Calu3 (cell line): ENCODE measurements around the gene TAF11L4. TPM values are rescaled to one million over a fixed set of nuclear protein-coding genes. Genes with fewer than 3 reads are reported as not detected.
"Not testable (repeated sequence)": the region's sequence is repeated elsewhere in the genome, so short reads cannot be mapped to it uniquely, and the experiment has no call there.

Experiments used
- Bru-seq: library from RNA; stranded (reverse); fragments of 400-500 nt; gene quantifications from one replicate; lab custom pipeline; 2021; lab: Mats Ljungman, UMichigan
- BruChase-seq, 2 experiments: library from RNA; stranded (reverse); fragments of 400-500 nt; gene quantifications; one replicate each; lab custom pipeline; 2021; lab: Mats Ljungman, UMichigan
- BruUV-seq: library from RNA; stranded (reverse); fragments of 400-500 nt; replicated peaks from 2 replicates; lab custom pipeline; 2021; lab: Mats Ljungman, UMichigan
- CTCF ChIA-PET: fragments of 300-600 bp; sonication (Branson Sonifier 250); formaldehyde crosslinking; loops from one replicate; lab custom pipeline; 2022; ENCODE audit warnings: antibody characterized with exemption; lab: Charles Lee
- DNase-seq: peaks from one replicate; pipeline ENCODE4 v3.0.0; 2022
- H3K27ac Mint-ChIP-seq: one replicate; pipeline ENCODE4 v1.8.0; 2022; ENCODE audit warnings: mixed read lengths; ENCODE audit not compliant: unreplicated experiment
- H3K27me3 Mint-ChIP-seq: one replicate; pipeline ENCODE4 v1.8.0; 2022; ENCODE audit warnings: mixed read lengths; ENCODE audit not compliant: unreplicated experiment
- H3K36me3 Mint-ChIP-seq: one replicate; pipeline ENCODE4 v1.8.0; 2022; ENCODE audit warnings: mild to moderate bottlenecking, moderate library complexity, mixed read lengths; ENCODE audit not compliant: insufficient read depth, unreplicated experiment
- H3K4me1 Mint-ChIP-seq: one replicate; pipeline ENCODE4 v1.8.0; 2022; ENCODE audit warnings: mild to moderate bottlenecking, low read depth, mixed read lengths; ENCODE audit not compliant: unreplicated experiment
- H3K4me3 Mint-ChIP-seq: one replicate; pipeline ENCODE4 v1.8.0; 2022; ENCODE audit warnings: mild to moderate bottlenecking, low read depth, moderate library complexity, mixed read lengths; ENCODE audit not compliant: unreplicated experiment
- H3K9me3 Mint-ChIP-seq: one replicate; pipeline ENCODE4 v1.8.0; 2022; ENCODE audit warnings: low read depth, mixed read lengths; ENCODE audit not compliant: unreplicated experiment
- intact Hi-C: fragments of 100-400 bp; cut with micrococcal nuclease; formaldehyde crosslinking; loops from one replicate; pipeline ENCODE4 v1.10.0; 2022; ENCODE audit not compliant: unreplicated experiment
- long read RNA-seq: library from polyadenylated mRNA; stranded (forward); transcript quantifications from one replicate; pipeline ENCODE4 v2.0.0, GENCODE V29; 2022
- total RNA-seq: library from RNA; stranded (reverse); gene quantifications from 2 replicates; pipeline ENCODE4 v1.2.3, GENCODE V29; 2022
- TF ChIP-seq, protein P1 (sequence below): fragments of 200-600 bp; IDR thresholded peaks from one replicate; pipeline ENCODE4 v1.8.0; 2022; ENCODE audit warnings: antibody characterized with exemption; ENCODE audit not compliant: unreplicated experiment

TAF11L4 gene
- not detected in 2 replicates for total RNA-seq
- not detected for Bru-seq, nascent RNA
- not detected for BruChase-seq, experiment 1, labeled RNA remaining after a 6-hour chase
- BruChase-seq, experiment 2, labeled RNA remaining after a 2-hour chase: not detected
- long read RNA-seq: 0 reads

DNA sequence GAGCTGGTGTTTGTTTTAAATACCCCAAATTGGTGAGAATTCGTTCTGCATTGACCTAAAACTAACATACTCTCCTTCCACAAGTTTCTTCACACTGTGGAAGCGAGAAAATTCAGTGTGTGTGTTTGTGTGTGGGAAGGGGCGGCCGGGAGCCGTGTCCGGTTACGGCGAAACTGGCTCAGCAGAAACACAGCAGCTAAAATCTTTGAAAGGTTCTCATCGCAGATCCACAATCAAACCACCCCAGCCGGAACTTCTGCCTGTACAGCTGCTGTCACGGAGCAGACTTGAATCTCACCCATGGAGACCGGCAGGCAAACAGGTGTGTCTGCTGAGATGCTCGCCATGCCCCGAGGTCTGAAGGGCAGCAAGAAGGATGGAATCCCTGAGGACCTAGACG lies at the start of gene TAF11L4:
Gene TAF11L4 (plus strand): TSS at position 301 of the 400 bp plus-strand sequence.
- H3K9me3 Mint-ChIP-seq, H3K27me3 Mint-ChIP-seq, BruUV-seq, H3K4me1 Mint-ChIP-seq, H3K4me3 Mint-ChIP-seq, CTCF ChIA-PET, DNase-seq, H3K36me3 Mint-ChIP-seq, intact Hi-C loops, H3K27ac Mint-ChIP-seq: not testable (repeated sequence)

DNA sequence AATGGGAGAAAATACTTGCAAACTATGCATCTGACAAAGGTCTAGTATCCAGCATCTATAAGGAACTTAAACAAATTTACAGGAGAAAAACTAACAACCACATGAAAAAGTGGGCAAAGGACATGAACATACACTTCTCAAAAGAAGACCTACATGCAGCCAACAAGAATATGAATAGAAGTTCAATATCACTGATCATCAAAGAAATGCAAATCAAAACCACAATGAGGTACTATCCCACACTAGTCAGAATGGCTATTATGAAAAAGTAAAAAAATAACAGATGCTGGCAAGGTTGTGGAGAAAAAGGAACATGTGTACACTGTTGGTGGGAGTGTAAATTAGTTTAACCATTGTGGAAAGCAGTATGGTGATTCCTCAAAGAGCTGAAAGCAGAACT lies 46.5 kb upstream of the TAF11L4 start:
- BruUV-seq, H3K9me3 Mint-ChIP-seq, DNase-seq, intact Hi-C loops, H3K36me3 Mint-ChIP-seq, H3K27ac Mint-ChIP-seq, H3K4me1 Mint-ChIP-seq, CTCF ChIA-PET, H3K4me3 Mint-ChIP-seq: not testable (repeated sequence)
- H3K27me3 Mint-ChIP-seq: peaks cover 30% of the 10 kb centered on the region

DNA sequence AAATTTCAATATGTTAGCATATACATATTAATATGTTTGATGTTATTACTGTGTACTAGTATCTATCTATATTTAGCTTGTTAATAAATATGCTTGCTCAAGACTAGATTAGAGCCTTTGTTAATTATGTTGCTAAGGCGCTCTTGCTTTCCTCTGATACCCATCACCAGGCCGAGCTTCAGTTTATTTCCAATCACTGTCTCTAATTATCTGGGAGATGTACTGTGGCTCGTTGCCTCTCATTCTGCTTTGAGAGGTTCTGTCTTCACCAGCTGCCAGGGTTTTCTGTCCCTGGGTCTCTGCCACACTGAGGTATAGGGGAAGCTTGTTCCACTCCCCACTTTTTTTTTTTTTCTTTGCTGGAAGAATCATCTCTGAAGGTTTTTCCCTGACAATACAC lies 44.6 kb upstream of the TAF11L4 start:
- CTCF ChIA-PET: no interaction called here
- peaks cover 35% of the 10 kb centered on the region for H3K27me3 Mint-ChIP-seq
- TF ChIP-seq, protein P1, sequence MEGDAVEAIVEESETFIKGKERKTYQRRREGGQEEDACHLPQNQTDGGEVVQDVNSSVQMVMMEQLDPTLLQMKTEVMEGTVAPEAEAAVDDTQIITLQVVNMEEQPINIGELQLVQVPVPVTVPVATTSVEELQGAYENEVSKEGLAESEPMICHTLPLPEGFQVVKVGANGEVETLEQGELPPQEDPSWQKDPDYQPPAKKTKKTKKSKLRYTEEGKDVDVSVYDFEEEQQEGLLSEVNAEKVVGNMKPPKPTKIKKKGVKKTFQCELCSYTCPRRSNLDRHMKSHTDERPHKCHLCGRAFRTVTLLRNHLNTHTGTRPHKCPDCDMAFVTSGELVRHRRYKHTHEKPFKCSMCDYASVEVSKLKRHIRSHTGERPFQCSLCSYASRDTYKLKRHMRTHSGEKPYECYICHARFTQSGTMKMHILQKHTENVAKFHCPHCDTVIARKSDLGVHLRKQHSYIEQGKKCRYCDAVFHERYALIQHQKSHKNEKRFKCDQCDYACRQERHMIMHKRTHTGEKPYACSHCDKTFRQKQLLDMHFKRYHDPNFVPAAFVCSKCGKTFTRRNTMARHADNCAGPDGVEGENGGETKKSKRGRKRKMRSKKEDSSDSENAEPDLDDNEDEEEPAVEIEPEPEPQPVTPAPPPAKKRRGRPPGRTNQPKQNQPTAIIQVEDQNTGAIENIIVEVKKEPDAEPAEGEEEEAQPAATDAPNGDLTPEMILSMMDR: no peak
- no peaks in the 10 kb centered on the region for H3K4me1 Mint-ChIP-seq
- BruUV-seq: no TSS peak
- no peak for DNase-seq
- intact Hi-C loops: no loop called here
- no peaks in the 10 kb centered on the region for H3K36me3 Mint-ChIP-seq
- no peaks in the 10 kb centered on the region for H3K9me3 Mint-ChIP-seq
- no peak overlapping the region for H3K4me3 Mint-ChIP-seq
- no peak overlapping the region for H3K27ac Mint-ChIP-seq

DNA sequence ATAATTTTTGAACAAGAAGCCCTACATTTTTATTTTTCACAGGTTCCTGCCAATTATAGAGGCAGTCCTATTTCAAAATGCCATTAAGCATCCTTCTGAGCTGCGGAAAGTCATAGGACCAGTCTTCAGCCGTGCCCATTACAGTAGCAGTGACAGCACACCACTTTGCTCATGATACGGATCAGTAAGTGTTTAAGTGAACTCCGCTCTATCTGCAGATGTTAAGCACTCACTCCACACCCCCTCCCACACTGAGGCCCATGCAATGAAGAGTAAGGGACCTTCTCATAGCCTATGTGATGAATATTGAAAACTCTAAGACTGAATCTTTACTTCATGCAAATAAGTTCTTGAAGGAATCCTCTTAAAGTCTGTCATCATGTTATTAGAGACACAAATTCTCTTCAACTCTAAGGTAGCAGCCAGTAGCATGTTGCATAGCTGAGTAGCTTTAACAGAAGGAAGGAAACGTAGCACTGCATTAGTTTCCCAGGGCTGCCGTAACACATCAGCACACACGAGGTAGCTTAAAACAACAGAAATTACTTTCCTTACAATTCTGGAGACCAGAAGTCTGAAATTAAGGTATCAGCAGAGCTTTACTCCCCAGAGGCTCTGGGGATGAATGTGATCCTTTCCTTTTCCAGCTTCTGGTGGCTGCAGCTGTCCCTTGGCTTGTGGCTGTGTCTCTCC lies 43.9 kb upstream of the TAF11L4 start:
- H3K4me1 Mint-ChIP-seq: no peaks in the 10 kb centered on the region
- CTCF ChIA-PET: no interaction called here
- no peak for DNase-seq
- intact Hi-C loops: no loop called here
- H3K27ac Mint-ChIP-seq: no peak overlapping the region
- no peaks in the 10 kb centered on the region for H3K36me3 Mint-ChIP-seq
- BruUV-seq: no TSS peak
- no peaks in the 10 kb centered on the region for H3K9me3 Mint-ChIP-seq
- TF ChIP-seq, protein P1: no peak
- peaks cover 37% of the 10 kb centered on the region for H3K27me3 Mint-ChIP-seq
- H3K4me3 Mint-ChIP-seq: no peak overlapping the region

DNA sequence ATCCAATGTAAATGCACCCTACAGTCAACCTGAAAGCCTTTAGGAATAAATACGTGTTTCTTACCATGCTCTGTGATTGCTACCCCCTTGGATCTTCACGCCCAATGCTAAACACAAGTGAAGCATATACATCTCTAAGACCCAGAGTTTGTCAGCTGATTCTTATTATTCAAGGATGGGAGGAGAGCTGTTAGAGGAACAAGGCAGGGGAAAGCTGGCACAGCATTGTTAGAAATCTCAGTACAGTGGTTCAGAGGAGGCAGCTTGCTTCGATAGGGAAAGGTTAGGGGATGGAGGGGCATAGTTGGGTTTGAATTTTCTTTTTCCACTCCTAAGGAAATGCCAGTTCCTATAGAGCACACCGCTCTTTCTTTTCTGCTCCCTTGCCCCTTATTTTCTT lies 40.2 kb upstream of the TAF11L4 start:
- BruUV-seq: no TSS peak
- TF ChIP-seq, protein P1: no peak
- Mint-ChIP-seq H3K4me3 (no peak overlapping the region), H3K4me1 (no peaks in the 10 kb centered on the region), H3K27me3 (peaks cover 33% of the 10 kb centered on the region), H3K27ac (no peak overlapping the region), H3K9me3 (no peaks in the 10 kb centered on the region), H3K36me3 (no peaks in the 10 kb centered on the region)
- CTCF ChIA-PET: interaction anchor here (0.6 kb wide), 1 partner anchor 596 kb away, joined by 3 read pairs; no protein-coding TSS in a partner anchor
- no peak for DNase-seq
- intact Hi-C loops: no loop called here
